HG03039 (cell line): Measurements from ENCODE around the gene SKAP2.

Experiments used
- ATAC-seq: cut with Tn5 transposase; IDR thresholded peaks from one replicate; pipeline ENCODE4 v1.9.1; 2021; ENCODE audit warnings: mild to moderate bottlenecking, moderate library complexity; ENCODE audit not compliant: unreplicated experiment

The SKAP2 gene, protein sequence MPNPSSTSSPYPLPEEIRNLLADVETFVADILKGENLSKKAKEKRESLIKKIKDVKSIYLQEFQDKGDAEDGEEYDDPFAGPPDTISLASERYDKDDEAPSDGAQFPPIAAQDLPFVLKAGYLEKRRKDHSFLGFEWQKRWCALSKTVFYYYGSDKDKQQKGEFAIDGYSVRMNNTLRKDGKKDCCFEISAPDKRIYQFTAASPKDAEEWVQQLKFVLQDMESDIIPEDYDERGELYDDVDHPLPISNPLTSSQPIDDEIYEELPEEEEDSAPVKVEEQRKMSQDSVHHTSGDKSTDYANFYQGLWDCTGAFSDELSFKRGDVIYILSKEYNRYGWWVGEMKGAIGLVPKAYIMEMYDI

GRCh38 chr7:26864309-26865093, at the start of gene SKAP2:
Gene SKAP2, minus strand, starts transcription at chr7:26864590. Its CDS starts 161 bp downstream, at chr7:26864429.
- peak; percentile 92 for ATAC-seq

DNA sequence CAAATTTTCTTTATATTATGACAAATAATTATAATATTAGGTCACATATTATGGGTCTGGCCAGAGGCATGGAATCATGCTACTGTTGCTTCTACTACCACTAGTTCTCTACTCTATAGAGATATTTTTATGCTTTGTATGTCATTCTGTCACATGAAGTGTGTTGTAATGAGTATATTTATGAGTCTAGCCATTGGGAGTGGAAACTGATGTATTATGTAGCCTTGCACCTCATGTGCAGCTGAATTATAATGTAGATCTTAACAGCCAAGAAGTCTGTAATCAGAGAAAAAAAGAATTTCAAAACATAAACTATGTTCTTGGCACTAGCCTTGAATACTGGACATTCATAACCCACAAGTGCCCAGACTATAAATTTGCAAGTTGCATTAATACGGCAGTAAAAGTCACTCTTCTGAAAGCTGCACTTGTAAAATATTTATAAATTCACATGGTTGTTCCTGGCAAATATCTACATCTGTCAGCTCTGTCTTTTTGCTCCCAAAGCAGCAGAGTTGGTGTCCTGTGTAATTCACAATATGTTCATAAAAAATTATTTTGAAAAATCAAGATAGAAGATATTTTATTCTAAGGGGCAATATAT, 48.6 kb upstream of the SKAP2 start:
- ATAC-seq: no peak

DNA sequence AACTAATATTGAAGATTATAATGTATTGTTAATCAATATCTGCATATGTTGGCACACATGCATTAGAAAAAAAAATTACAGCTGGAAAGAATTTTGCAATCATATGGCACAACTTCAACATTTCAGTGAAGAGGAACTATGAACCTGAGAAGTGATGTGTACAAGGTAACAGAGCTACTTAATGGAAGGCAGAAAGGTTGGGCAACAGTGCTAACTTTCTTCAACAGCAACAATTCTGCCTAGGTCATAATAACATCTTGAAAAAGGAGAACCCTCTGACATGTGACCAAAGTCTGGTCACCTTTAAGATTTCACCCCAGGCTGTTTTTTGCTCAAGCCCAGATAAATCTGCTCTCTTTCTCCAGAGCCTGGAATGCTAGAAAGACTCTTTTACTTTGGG, 47.9 kb upstream of the SKAP2 start:
- no peak for ATAC-seq

- ATAC-seq: no peak
Observed at GRCh38 chr7:26910221-26910620, 45.8 kb upstream of the SKAP2 start.

- ATAC-seq: no peak
Observed at GRCh38 chr7:26900251-26900650, 35.9 kb upstream of the SKAP2 start.

DNA sequence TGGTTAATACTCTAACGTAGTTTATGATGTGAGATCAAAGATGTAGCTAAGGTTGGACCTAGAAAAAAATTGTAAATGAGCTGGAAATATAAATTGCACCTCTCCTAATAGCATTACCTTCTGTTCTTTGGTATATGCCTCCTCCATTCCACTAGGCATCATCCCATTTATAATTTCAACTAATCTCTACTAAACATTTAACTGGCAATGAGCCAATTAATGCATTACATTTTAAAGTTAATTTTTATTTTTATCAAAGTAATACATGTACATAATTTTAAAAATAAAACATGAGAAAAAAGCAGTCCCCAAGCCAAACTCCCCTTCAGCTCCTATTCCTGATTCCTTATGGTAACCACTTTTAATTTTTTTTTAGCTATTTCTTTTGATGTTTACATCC, 35.1 kb upstream of the SKAP2 start:
- ATAC-seq: no peak

GRCh38 chr7:26898891-26899290, 34.5 kb upstream of the SKAP2 start:
- ATAC-seq: no peak

- ATAC-seq: no peak
Observed at GRCh38 chr7:26897928-26898327, 33.5 kb upstream of the SKAP2 start.

DNA sequence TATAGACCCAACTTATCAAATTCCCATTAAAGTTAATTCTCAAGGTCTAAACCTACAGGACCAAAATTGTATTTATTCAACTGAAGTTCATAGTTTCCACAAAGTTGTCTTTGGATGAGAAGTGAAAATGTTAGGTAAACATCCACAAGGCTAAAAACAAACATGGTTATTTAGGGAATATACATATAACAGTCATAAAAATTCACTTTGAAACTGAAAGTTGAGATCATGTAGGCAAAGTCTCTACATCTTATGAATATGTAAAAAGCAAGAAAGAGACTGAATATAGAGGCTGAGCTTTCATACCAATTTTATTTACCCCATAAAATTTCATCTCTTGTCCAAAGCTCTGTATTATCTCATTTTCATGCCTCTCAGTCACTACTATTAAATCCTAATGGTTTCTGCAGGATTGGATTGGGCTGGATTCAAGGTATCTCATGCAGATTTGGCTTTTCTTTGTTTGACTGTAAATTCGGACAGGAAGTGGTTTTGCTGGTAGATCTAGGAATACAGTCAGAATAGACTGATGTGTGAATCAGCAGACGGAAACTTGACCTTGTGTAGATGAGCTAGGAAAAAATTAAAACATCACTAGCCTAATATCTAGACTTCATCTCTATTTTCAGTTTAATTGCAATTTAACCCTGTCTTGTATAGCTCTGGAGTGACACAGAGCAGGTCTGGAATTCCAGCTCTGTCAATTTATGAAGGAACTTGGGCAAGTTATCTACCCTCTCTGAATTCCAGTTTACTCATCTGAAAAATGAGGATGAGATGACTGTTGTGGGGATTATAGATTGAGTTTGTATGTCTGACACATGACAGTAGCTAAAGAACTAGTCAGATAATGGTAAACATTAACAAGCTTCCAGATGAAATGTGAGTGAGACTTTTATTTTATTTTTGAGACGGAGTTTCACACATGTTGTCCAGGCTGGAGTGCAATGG, 27.3 kb upstream of the SKAP2 start:
- peak; percentile 59 for ATAC-seq

DNA sequence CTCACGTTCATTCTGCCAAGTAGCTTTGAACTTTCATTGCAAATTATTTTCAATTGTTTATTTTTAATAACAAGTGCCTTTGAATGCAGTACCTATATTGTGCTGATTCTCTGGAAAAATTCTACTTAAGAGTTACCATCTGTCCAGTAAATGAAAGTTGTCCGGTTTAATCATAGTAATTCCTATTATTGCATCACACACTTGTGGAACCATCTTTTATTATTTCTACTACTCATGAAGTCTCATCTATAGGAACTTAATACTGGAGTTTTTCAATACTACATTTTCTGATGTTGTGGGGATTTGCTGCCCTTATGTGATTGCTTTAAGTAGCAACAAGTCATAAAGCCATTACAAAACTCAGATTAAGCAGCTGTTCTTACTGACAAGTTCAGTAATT, 16.5 kb upstream of the SKAP2 start:
- ATAC-seq: no peak

GRCh38 chr7:26879671-26880070, 15.3 kb upstream of the SKAP2 start:
- no peak for ATAC-seq

DNA sequence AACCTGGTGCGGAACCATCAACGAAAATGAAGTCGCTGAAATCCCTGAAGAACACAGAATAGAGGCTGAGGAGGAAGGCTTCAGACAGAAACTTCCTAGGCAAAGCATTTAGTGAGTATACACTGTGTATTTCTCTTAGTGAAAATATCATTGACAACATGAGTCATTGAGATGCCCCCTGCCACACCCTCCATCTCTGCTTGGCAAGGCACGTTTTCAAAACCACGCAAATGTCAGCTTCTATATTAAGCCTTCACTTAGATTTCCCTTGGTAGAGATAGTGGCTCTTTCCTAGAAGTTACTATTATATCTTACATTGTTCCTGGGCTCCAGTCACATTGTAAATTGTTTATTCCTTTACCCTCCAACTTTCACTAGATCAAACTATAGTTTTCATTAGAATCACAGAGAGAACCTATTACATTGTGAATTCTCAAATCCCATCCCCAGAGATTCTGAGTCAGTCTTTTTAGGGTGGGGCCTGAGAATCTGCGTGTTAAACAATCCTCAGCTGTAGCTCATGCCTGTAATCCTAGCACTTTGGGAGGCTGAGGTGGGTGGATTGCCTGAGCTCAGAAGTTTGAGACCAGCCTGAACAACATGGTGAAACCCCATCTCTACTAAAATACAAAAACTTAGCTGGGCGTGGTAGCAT, 4.6 kb upstream of the SKAP2 start:
- ATAC-seq: no peak

- peak; percentile 29 for ATAC-seq
Observed at GRCh38 chr7:26865094-26865388, 651 bp upstream of the SKAP2 start.

DNA sequence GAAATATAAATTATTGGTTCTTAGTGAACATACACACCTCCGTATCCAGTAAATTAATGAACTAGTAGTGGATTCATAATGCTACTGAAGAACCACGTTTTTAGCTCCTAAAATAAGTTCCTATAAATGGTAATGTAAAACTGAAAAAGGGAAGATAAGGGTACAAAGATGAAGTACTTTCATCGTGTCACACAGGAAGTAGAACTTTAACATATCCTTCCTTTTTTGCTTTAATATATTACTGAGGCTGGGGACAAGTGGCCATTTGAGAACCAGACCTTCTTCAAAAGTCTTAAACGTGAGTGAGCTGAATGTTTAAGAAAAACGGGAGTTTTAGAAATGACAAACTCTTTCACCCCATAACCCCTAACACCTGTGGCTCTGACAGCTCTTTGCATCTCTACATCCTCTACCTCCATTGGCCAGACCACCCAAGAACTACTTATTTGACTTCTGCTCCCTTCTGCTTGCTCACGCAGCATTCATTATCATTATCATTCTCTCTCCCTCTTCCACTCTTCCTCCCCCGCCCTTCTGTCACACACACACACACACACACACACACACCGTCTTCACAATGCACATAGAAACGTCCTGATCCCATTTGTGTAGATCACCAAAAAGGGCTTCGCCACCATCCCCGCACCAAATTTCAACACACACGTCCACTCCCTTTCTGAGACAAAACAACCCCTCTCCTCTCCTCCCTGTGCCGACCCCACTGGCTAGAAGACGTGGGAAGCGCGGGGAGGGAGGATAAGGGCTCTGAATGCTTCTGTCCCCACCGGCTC, 677 bp downstream of the SKAP2 start:
- ATAC-seq: peak; percentile 14

- no peak for ATAC-seq
Observed at GRCh38 chr7:26862834-26863233, 1.6 kb downstream of the SKAP2 start.

DNA sequence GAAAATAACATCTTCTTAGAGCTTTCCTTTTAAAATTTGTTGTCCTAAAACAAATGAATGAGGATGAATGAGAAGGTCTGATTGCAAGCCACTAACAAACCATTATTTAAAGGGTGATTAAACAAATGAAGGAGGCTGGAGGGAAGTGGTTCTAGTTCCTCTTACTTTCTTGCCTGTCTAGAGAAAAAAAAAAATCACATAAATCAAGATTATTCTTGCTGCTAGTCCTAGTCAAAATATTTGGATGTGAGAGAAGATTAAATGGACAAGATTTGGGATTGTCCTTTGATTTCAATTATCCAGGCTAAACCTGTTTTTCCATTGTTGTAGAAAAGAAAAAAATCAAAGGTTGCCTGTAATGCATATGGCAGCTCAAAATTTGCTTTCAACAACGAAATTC, 3.3 kb downstream of the SKAP2 start:
- no peak for ATAC-seq

- ATAC-seq: no peak
Observed at GRCh38 chr7:26860361-26860760, 4.0 kb downstream of the SKAP2 start.

DNA sequence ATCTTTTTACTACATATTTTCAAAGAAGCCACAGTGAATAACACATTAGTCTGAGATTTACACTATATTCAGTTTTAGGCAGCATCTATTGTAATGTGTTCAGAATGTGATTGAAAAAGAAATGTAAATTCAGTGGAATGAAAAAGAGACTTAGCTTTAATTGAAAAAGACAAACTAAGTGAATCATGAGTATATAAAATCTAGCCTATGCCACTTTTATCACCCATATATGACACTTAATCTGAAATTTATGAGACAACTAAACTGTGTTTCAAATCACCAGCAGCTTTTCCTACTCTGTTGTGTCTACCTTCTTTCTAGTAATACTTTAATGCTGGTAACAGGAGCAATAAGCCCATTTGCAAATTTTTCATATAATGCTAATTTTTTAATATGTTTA, 4.7 kb downstream of the SKAP2 start:
- no peak for ATAC-seq

DNA sequence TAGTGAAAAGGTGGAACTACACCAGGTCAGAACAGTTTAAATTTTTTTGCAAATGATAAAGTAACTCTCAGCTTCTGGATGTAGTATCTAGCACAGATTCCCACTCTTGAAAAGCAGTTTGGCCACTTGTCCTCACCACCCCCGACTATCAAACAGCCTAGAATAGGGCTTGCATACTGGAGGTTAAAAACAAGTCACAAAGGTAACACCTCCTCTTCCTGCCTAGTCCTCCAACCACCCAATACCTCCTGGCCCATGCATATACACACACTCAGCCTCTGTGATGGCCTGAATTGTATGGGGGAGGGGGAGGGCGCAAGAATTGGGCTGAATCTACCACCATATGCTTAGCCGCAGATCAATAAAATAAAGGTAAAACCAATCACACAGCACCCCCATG, 5.7 kb downstream of the SKAP2 start:
- no peak for ATAC-seq

DNA sequence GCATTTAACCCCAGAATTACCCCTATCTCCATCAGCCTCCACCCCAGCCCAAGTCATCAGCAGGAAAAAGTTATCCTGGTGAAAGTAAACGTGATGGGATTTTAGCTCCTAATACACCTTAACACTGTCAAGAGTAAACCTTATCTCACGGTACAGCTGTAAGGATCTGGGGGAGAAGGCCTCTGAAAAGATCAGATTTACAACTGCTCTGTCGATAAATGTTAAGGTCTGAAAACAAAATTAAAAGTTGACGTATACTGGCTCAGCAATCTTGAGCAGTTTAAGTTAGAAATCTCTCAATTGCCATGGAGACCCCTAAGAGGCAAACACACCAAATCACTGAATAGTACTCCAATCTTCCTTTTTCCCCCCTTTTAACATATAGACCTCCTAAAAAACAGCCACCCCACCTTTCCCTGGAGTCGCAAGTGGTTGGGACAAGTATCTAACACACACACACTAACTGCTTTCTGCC, 6.1 kb downstream of the SKAP2 start:
- ATAC-seq: no peak
